Breast epithelium (tissue), 4 donors: ENCODE data around the gene EIF4B. TPM values are rescaled to one million over a fixed set of nuclear protein-coding genes. Genes with fewer than 3 reads are reported as not detected.

Source experiments
- DNase-seq, 2 donors: peaks; one replicate each; pipeline ENCODE4 v3.0.0-alpha.2; 2019; ENCODE audit warnings: low spot score in 2 of 2
- H3K27ac ChIP-seq, 2 donors: fragments of 200-600 bp; sonication (generic) in 1 of 2; one replicate each; pipeline ENCODE4 v1.5.1; 2016 to 2019; ENCODE audit warnings: mild to moderate bottlenecking in 1 of 2
- H3K27me3 ChIP-seq, 2 donors: fragments of 200-600 bp; sonication (generic) in 1 of 2; one replicate each; pipeline versions ENCODE4 v1.5.1 to v1.6.0; 2017 to 2019; ENCODE audit warnings: control low read depth in 1 of 2, mild to moderate bottlenecking in 1 of 2
- H3K36me3 ChIP-seq: fragments of 200-600 bp; one replicate; pipeline ENCODE4 v1.5.1; 2019
- H3K4me1 ChIP-seq, 2 donors: fragments of 200-600 bp; sonication (generic); one replicate each; pipeline ENCODE4 v1.5.1; 2016 to 2019; ENCODE audit warnings: control low read depth in 1 of 2
- H3K4me3 ChIP-seq, 3 donors: fragments of 200-600 bp; sonication (generic); 1 replicate in 2 of 3; 2 replicates in 1 of 3; pipeline ENCODE4 v1.5.1; 2016 to 2019; ENCODE audit warnings: mild to moderate bottlenecking in 3 of 3, moderate library complexity in 2 of 3
- H3K9me3 ChIP-seq, 2 donors: fragments of 200-600 bp; sonication (generic) in 1 of 2; one replicate each; pipeline ENCODE4 v1.5.1; 2016 to 2019; ENCODE audit warnings: control low read depth in 1 of 2
- CTCF ChIP-seq, 3 donors: fragments of 450-650 bp; IDR thresholded peaks; one replicate each; pipeline ENCODE4 v1.5.1; 2016 to 2017; ENCODE audit warnings: antibody characterized with exemption in 3 of 3, mild to moderate bottlenecking in 3 of 3, moderate library complexity in 3 of 3
- POLR2A ChIP-seq: fragments of 450-650 bp; IDR thresholded peaks from one replicate; pipeline ENCODE4 v1.6.1; 2016; ENCODE audit warnings: antibody characterized with exemption, mild to moderate bottlenecking, moderate library complexity
- POLR2AphosphoS5 ChIP-seq, 3 donors: sonication (generic); formaldehyde crosslinking; IDR thresholded peaks; one replicate each; pipeline ENCODE4 v1.6.1; 2017; ENCODE audit warnings: antibody characterized with exemption in 3 of 3
- intact Hi-C: fragments of 100-400 bp; cut with DNase I; formaldehyde crosslinking; loops from one replicate; pipeline ENCODE4 v1.15.1; 2023; ENCODE audit warnings: low total_unique reads
- total RNA-seq, 3 donors: library from RNA; depleted of rRNA; stranded (reverse); fragments of >200 nt; gene quantifications; one replicate each; pipeline ENCODE4 v1.1.0, GENCODE V29; 2016

The EIF4B gene
- total RNA-seq, 3 donors from 2014 or later, result 600 to 759 (median 614) TPM

- TF ChIP-seq POLR2AphosphoS5 (IDR thresholded peaks at IDR 0.05) (no peak), CTCF (IDR thresholded peaks at IDR 0.05) (no peak), POLR2A (no peak)
- no peaks in the 10 kb centered on the region for H3K9me3 ChIP-seq
- no peaks in the 10 kb centered on the region for H3K36me3 ChIP-seq
- intact Hi-C loops, result no loop called here
- peaks cover 0 to 7% of the 10 kb centered on the region in 2 donors for H3K4me1 ChIP-seq
- H3K27ac ChIP-seq, result peak overlapping the region; percentile 8 to 51
- no peak for DNase-seq
- no peak overlapping the region for H3K4me3 ChIP-seq
- H3K27me3 ChIP-seq, result no peaks in the 10 kb centered on the region
These were observed 70.2 kb downstream of the EIF4B start for GRCh38 chr12:53076461-53076860.

- Histone ChIP-seq H3K27ac (no peak overlapping the region), H3K9me3 (no peaks in the 10 kb centered on the region), H3K4me3 (no peak overlapping the region), H3K36me3 (no peaks in the 10 kb centered on the region), H3K4me1 (peaks cover 0 to 7% of the 10 kb centered on the region in 2 donors), H3K27me3 (no peaks in the 10 kb centered on the region)
- TF ChIP-seq POLR2A (no peak), CTCF (IDR thresholded peaks at IDR 0.05) (no peak), POLR2AphosphoS5 (IDR thresholded peaks at IDR 0.05) (no peak)
- no peak for DNase-seq
- intact Hi-C loops, result no loop called here
These were observed 70.8 kb downstream of the EIF4B start for GRCh38 chr12:53077030-53077429.

DNA sequence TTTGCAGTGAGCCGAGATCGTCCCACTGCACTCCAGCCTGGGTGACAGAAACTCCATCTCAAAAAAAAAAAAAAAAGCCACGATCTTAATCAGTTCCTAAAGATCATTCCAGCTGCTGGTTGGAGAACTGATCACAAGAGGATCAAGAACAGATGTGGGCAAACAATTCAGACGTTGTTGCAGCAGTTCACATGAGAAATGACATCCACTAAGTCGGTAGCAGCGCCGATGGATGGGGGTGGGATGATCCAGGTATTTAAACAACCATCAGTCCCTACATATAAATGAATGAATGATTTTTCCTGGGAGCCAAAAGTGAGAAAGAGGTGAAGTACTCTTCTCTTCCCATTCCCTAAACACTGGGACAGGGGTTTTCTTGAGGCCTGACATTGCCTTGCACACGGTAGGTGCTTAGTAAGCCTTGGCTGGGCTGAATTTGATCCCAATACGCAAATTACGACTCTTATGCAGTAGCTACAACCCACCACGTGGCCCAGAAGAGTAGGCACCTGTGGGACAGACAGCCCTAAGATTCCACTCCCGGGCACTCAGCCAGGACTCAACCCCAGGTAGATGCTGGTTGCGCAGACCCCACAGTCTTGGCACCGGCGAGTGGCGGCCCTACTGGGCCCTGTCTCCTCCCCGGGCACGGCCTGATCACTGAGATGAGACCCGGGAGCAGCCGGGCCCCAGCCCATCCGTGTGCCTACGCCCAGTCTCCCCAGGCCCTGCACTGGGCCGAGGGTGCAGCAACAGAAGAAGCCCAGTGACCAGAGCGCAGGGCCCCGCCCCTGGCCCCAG lies 72.4 kb downstream of the EIF4B start:
- DNase-seq, result no peak
- Histone ChIP-seq H3K9me3 (no peaks in the 10 kb centered on the region), H3K4me3 (peak overlapping the region; percentile 51 to 66 (median 63)), H3K27ac (peak overlapping the region; percentile 93 to 94), H3K27me3 (no peaks in the 10 kb centered on the region), H3K36me3 (no peaks in the 10 kb centered on the region), H3K4me1 (peaks cover 0 to 7% of the 10 kb centered on the region in 2 donors)
- TF ChIP-seq CTCF (IDR thresholded peaks at IDR 0.05), result no peak
- no peak for TF ChIP-seq POLR2AphosphoS5 (IDR thresholded peaks at IDR 0.05)
- TF ChIP-seq POLR2A, result no peak
- intact Hi-C loops, result no loop called here

DNA sequence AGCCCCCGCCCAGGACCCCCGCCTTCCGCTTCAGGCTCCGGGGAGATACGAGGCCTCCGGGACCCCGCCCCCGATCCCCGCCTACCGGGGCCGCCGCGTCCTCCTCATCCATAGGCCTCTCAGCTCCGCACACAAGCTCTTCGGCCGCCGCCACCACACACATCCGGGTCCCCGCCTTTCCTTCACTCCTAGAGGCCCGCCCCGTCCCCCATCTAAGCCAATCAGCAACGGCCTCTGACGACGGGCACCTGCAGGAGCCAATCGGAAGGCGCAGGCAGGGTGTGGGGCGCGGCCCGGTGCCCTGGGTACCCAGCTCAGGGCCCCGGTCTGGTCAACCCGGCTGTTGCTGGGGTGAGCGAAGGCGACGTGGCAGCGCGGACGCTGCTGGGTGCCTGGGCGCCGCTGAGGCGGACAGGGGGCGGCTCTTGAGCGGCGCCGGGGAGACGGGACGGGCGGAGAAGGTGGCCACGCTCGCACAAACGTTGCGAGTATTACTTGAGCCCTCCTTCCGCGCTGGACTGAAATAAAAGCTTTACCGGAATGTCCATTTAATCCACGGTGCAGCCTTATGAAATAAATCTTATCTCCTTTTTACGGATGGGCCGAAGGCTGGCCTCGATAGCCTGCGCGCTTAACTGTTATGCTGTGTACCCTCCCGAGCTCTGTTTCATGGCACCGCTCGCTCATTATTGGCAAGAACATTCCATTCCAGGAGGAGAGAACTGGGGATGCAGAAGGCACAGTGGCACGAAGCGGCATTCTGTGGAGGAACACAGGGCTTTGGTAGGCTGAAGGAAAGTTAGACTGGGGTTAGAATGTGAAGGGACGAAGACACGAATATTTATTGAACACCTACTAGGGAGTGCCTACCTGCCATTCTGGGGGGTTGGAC lies 73.2 kb downstream of the EIF4B start, which contains the start of gene SPRYD3:
TSS of gene SPRYD3 (minus strand) at position 165 of the 892 bp plus-strand sequence. CDS start at position 108, 57 bp downstream.
- peak within 1 kb of the TSS; percentile 93 to 94 for H3K27ac ChIP-seq
- H3K4me1 ChIP-seq, result peaks cover 0 to 7% of the 10 kb centered on the region in 2 donors
- intact Hi-C loops, result no loop called here

More for the DNA sequence above, 73.2 kb downstream of the EIF4B start, which contains the start of gene SPRYD3:
- DNase-seq, result peak; percentile 98
- no peaks in the 10 kb centered on the region for H3K36me3 ChIP-seq
- H3K27me3 ChIP-seq, result no peaks in the 10 kb centered on the region
- H3K4me3 ChIP-seq, result peak within 1 kb of the TSS; percentile 51 to 66 (median 63)
- H3K9me3 ChIP-seq, result no peaks in the 10 kb centered on the region
- TF ChIP-seq POLR2A, result peak; percentile 79
- peak; percentile 79 to 82 (median 81) for TF ChIP-seq POLR2AphosphoS5 (IDR thresholded peaks at IDR 0.05)
- no peak for TF ChIP-seq CTCF (IDR thresholded peaks at IDR 0.05)
